ENCODE data around the gene GSTT4.
"Not testable (repeated sequence)": the region's sequence is repeated elsewhere in the genome, so short reads cannot be mapped to it uniquely, and the experiment has no call there.

The GSTT4 gene

GRCh38 chr22:23986089-23986488 is 19.2 kb downstream of the GSTT4 start:
- not testable (repeated sequence) for DNase-seq

- DNase-seq: no peak
Observed at GRCh38 chr22:23984430-23984829, 20.8 kb downstream of the GSTT4 start.

GRCh38 chr22:23980567-23980966 is 24.7 kb downstream of the GSTT4 start:
- not testable (repeated sequence) for DNase-seq

- DNase-seq: not testable (repeated sequence)
Observed at GRCh38 chr22:23979557-23980240, 25.6 kb downstream of the GSTT4 start, which contains the start of gene GSTT2. TSS of gene GSTT2 (plus strand) at chr22:23980134.

GRCh38 chr22:23977304-23977703 is 27.9 kb downstream of the GSTT4 start:
- not testable (repeated sequence) for DNase-seq

GRCh38 chr22:23974836-23975352 is 30.4 kb downstream of the GSTT4 start:
- DNase-seq: not testable (repeated sequence)

- not testable (repeated sequence) for DNase-seq
Observed at GRCh38 chr22:23974345-23974744, 30.9 kb downstream of the GSTT4 start, which contains the start of gene DDT. TSS of gene DDT (minus strand) at chr22:23974441. CDS start at chr22:23974414, 27 bp downstream.

GRCh38 chr22:23971927-23972326 is 33.3 kb downstream of the GSTT4 start:
- DNase-seq: not testable (repeated sequence)

- no peak for DNase-seq
Observed at GRCh38 chr22:23970816-23971486, 34.3 kb downstream of the GSTT4 start.

GRCh38 chr22:23970201-23970641 is 35.0 kb downstream of the GSTT4 start:
- DNase-seq: no peak

GRCh38 chr22:23969071-23969470 is 36.2 kb downstream of the GSTT4 start:
- no peak for DNase-seq

- DNase-seq: not testable (repeated sequence)
Observed at GRCh38 chr22:23966568-23966967, 38.7 kb downstream of the GSTT4 start, which contains the start of gene DDTL. TSS of gene DDTL (plus strand) at chr22:23966888. CDS start at chr22:23966915, 27 bp downstream.

- not testable (repeated sequence) for DNase-seq
Observed at GRCh38 chr22:23966094-23966493, 39.2 kb downstream of the GSTT4 start.

- DNase-seq: not testable (repeated sequence)
Observed at GRCh38 chr22:23961084-23961771, 44.0 kb downstream of the GSTT4 start, which contains the start of gene GSTT2B. TSS of gene GSTT2B (minus strand) at chr22:23961195. CDS start at chr22:23961131, 64 bp downstream.

GRCh38 chr22:23956301-23956900 is 48.9 kb downstream of the GSTT4 start:
- peak; percentile 30 for DNase-seq

- not testable (repeated sequence) for DNase-seq
Observed at GRCh38 chr22:23955886-23956285, 49.4 kb downstream of the GSTT4 start.

- not testable (repeated sequence) for DNase-seq
Observed at GRCh38 chr22:23954991-23955305, 50.3 kb downstream of the GSTT4 start.

- not testable (repeated sequence) for DNase-seq
Observed at GRCh38 chr22:23954193-23954990, 50.9 kb downstream of the GSTT4 start.

- not testable (repeated sequence) for DNase-seq
Observed at GRCh38 chr22:23953485-23953884, 51.8 kb downstream of the GSTT4 start.

GRCh38 chr22:23952794-23953405 is 52.4 kb downstream of the GSTT4 start:
- DNase-seq: not testable (repeated sequence)

- DNase-seq: not testable (repeated sequence)
Observed at GRCh38 chr22:23951383-23951782, 53.9 kb downstream of the GSTT4 start.

Data from HCEC 1CT (cell line).